ENCODE data around the gene LTB. TPM values are rescaled to one million over a fixed set of nuclear protein-coding genes. Genes with fewer than 3 reads are reported as not detected.

Gene LTB, protein sequence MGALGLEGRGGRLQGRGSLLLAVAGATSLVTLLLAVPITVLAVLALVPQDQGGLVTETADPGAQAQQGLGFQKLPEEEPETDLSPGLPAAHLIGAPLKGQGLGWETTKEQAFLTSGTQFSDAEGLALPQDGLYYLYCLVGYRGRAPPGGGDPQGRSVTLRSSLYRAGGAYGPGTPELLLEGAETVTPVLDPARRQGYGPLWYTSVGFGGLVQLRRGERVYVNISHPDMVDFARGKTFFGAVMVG
- polyA plus RNA-seq (2013, experiment 1 of 2; ENCODE audit: insufficient read length) = 0.12 TPM
- polyA plus RNA-seq (2013, experiment 2 of 2; ENCODE audit: insufficient read length) = 0.17 TPM

GRCh38 chr6:31582230-31582643 lies at the start of gene LTB:
Gene LTB, minus strand, starts transcription at chr6:31582424. Its CDS starts 7 bp downstream, at chr6:31582417.
- DNase-seq = no peak

GRCh38 chr6:31631681-31632278 lies 49.6 kb upstream of the LTB start:
- no peak for DNase-seq

GRCh38 chr6:31631209-31631608 lies 49.0 kb upstream of the LTB start:
- DNase-seq = no peak

DNA sequence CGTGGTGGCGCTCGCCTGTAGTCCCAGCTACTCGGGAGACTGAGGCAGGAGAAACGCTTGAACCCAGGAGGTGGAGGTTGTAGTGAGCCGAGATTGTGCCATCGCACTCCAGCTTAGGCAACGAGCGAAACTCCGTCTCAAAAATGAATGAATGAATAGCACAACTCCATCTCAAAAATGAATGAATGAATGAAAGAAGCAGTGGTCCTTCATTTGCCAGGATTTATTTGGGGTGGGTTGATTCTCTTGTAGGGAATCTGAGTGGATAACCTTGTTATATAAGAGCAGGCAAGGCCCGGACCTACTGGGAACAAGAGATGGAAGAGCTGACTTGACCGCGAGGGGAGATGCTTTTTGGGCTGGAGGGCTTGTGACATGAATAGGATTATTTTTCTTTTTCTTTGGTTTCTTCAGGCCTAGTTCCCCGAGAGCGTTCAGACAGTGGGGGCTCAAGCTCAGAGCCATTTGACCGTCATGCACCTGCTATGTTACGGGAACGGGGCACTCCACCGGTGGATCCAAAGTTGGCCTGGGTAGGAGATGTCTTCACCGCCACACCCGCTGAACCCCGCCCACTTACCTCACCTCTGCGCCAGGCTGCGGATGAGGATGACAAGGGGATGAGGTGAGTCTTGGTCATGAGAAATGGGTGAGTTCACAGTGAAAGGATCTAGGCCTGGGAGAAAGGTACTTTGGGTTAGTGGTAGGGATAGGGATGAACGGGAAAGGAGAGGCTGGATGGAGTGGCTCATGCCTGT lies 48.1 kb upstream of the LTB start:
- no peak for DNase-seq

DNA sequence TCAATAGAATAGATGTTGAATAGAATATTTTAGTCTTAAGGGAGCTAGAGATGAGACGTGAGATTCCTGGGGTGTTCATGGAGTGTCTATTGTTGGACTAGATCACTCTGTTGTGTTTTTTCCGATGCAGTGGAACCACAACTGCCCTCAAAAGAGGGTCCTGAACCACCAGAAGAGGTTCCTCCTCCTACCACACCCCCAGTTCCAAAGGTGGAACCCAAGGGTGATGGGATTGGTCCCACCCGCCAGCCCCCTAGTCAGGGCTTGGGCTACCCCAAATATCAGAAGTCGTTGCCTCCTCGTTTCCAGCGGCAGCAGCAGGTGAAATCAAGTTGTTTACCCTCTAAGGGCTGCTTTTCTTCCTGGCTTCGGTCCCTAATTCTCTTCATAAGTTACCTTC lies 46.8 kb upstream of the LTB start:
- no peak for DNase-seq

GRCh38 chr6:31627690-31628287 lies 45.6 kb upstream of the LTB start:
- DNase-seq = no peak

- DNase-seq = no peak
These were observed 44.7 kb upstream of the LTB start for GRCh38 chr6:31626952-31627351.

DNA sequence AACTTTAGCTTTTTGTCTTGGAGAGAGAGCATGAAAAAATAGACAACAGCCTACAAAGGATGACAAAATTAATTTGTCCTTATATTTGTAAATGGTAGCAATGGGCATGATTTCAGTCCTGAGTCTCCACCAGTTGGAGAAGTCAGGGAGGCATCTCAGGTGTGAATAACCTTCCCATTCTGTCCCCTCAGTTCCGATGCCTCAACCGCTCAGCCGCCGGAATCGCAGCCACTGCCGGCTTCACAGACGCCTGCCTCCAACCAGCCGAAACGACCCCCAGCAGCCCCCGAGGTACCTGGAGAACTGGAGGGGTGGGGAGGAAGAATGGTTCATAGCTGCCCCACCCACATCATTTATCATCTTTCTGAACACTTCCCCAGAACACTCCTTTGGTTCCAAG lies 41.8 kb upstream of the LTB start:
- no peak for DNase-seq

- no peak for DNase-seq
These were observed 40.5 kb upstream of the LTB start for GRCh38 chr6:31622684-31623091.

GRCh38 chr6:31621991-31622390 lies 39.8 kb upstream of the LTB start:
- DNase-seq = peak; percentile 40

- no peak for DNase-seq
These were observed 39.2 kb upstream of the LTB start for GRCh38 chr6:31621320-31621939.

DNA sequence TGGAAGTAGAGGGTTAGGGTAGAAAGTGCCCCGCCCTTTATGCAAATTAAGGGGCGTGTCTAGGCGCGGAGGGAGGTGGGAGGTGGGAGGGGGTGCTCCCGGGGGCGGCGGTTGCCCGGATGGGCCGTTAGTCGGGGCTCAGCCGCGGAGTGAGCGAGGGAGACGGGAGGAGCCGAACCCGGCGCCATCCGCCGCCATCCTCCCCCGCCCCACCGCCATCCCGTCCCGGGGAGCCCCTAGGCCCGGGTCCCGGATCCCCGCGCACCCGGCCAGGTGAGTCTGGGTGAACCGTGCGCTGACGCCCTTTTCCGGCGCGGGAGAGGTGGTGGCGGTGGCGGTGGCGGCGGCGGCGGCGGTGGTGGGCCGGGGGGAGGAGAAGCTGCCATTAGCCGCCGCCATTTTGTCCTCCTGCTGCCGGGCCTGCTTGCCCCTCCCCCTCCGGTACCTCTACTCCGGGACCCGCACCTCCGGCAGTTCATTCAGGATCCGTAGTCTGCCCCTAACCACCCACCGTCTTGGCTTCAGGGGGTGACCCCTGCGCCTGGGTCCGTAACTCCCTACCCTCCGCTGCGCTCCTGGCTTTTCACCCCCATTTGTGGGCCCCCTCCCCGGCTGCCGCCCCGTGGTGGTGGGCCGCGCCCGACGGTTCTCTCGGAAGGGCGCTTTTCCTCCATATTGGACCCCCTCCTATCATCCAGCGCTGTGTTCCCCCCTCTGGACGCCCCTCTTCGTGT lies 38.5 kb upstream of the LTB start, which contains the start of gene PRRC2A:
TSS of gene PRRC2A (plus strand) at position 130 of the 734 bp plus-strand sequence. CDS start 2,075 bp downstream, outside the sequence.
- no peak for DNase-seq

- DNase-seq = peak; percentile 100
These were observed 37.8 kb upstream of the LTB start for GRCh38 chr6:31619805-31620585.

GRCh38 chr6:31617010-31617409 lies 34.8 kb upstream of the LTB start:
- DNase-seq = no peak

DNA sequence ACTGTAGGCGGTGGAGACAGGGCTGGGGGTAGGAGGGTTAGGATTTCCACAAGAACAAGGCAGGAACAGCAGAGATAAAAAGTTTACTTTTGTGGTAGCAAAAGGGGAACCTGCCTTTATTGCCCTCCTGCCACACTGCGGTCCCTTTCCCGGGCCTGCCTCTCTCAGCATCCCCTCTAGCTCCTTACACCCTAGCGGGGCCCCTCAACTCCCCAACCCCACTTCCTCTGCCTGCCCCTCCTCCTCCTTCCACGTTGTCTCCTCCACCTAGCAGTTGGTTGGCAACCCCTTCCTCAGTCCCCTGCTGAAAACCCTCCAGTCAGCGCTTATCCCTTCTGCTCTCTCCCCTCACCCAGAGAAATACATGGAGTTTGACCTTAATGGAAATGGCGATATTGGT lies 33.5 kb upstream of the LTB start:
- DNase-seq = no peak

GRCh38 chr6:31614684-31615578 lies 32.7 kb upstream of the LTB start, which contains the start of gene AIF1:
Gene AIF1, plus strand, starts transcription at chr6:31615234. Its CDS starts 96 bp downstream, at chr6:31615330.
- DNase-seq = no peak

GRCh38 chr6:31614075-31614619 lies 31.9 kb upstream of the LTB start:
- DNase-seq = no peak

- DNase-seq = peak; percentile 42
These were observed 28.7 kb upstream of the LTB start for GRCh38 chr6:31610968-31611367.

All from fibroblast of skin of abdomen (primary cell).